ENCODE data around the gene PPME1. TPM values are rescaled to one million over a fixed set of nuclear protein-coding genes. Genes with fewer than 3 reads are reported as not detected.

The PPME1 gene
- total and polyA plus RNA-seq, 9 of the 15 experiments (the other 6 are each of a cell fraction or from before 2014, with no cell fraction given), result 9.8 to 81.7 (median 37.6) TPM

GRCh38 chr11:74170694-74171629, at the start of gene PPME1, which contains the start of gene C2CD3 (continued):
- TF ChIP-seq E2F5 (CRISPR knock-in tag; IDR thresholded peaks at IDR 0.05) (0 out of 2 replicates have a peak, but pooled peaks have one; percentile 56), TBL1XR1 (IDR thresholded peaks at IDR 0.05; ENCODE audit: low read length in 2 of 2) (peak; percentile 32 to 47; a peak in 3 of 4 replicates), ZNF639 (CRISPR knock-in tag; conservative IDR thresholded peaks at IDR 0.05 in 1 of 2, IDR thresholded peaks at IDR 0.05 in 1 of 2) (peak in 1 of 2 experiments; percentile 86; a peak in 2 of 4 replicates), SNRNP70 (optimal IDR thresholded peaks at IDR 0.05; ENCODE audit: low read depth, low read length) (no peak), NFIC (IDR thresholded peaks at IDR 0.05) (peak; percentile 85), IFI16 (CRISPR knock-in tag; IDR thresholded peaks at IDR 0.05) (no peak), PKNOX1 (IDR thresholded peaks at IDR 0.05) (peak; percentile 52), TCF7 (IDR thresholded peaks at IDR 0.05; ENCODE audit: borderline replicate concordance) (0 out of 2 replicates have a peak, but pooled peaks have one; percentile 43), CGGBP1 (CRISPR knock-in tag; IDR thresholded peaks at IDR 0.05) (no peak), ZBTB12 (CRISPR knock-in tag; IDR thresholded peaks at IDR 0.05) (peak; percentile 55), ELF2 (CRISPR knock-in tag; IDR thresholded peaks at IDR 0.05) (no peak), MXI1 (IDR thresholded peaks at IDR 0.05; ENCODE audit: low read depth, low read length) (0 out of 2 replicates have a peak, but pooled peaks have one; percentile 27), FOXP1 (CRISPR knock-in tag; IDR thresholded peaks at IDR 0.05) (0 out of 2 replicates have a peak, but pooled peaks have one; percentile 78), ARNT (IDR thresholded peaks at IDR 0.05) (peak; percentile 60 to 76; a peak in 1 of 4 replicates), CBX1 (IDR thresholded peaks at IDR 0.05; ENCODE audit: low read depth) (peak; percentile 77), KHSRP (IDR thresholded peaks at IDR 0.05) (no peak), NCOA1 (IDR thresholded peaks at IDR 0.05; ENCODE audit: low read depth) (peak; percentile 16), KLF16 (IDR thresholded peaks at IDR 0.05) (peak; percentile 16; the same call in 1 of the 2 replicates), JUND (IDR thresholded peaks at IDR 0.05; ENCODE audit: borderline replicate concordance, low read depth, low read length) (peak; percentile 63; the same call in 1 of the 2 replicates), JUND (tag; IDR thresholded peaks at IDR 0.05; ENCODE audit: borderline replicate concordance, low read depth, low read length) (no peak; the same call in 2 of the 3 replicates), ETV1 (tag; conservative IDR thresholded peaks at IDR 0.05; ENCODE audit: low read depth) (peak; percentile 82)
